GM10847 (cell line): ENCODE data around the gene TMPRSS11F.

Experiments used
- POLR2A ChIP-seq: IDR thresholded peaks from 2 replicates; pipeline ENCODE4 v1.6.1; 2011; ENCODE audit not compliant: insufficient read length; ENCODE audit errors: extremely low read depth

Gene TMPRSS11F

GRCh38 chr4:68109868-68110267 lies 19.8 kb downstream of the TMPRSS11F start:
- no peak for TF ChIP-seq POLR2A

- TF ChIP-seq POLR2A, result no peak
Observed at GRCh38 chr4:68082758-68083157, 46.9 kb downstream of the TMPRSS11F start.

DNA sequence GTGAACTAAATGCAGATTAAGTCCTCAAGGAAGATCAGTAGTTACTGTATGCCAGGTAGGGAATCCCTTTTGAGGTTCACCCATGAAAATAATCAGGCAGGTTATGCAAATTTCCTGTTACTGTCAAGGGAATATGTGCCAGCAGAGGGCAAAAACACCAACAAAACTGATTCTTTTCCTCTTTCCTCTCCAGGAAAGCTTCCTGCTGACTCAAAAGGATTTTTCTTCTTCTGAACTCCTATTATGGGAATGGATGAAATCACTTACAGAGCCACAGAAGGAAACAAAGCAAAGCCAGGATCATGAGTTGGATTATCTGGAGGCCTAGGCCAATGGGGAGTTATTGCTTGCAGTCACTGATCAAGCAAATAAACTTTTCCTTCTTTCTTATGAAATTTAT lies 49.7 kb downstream of the TMPRSS11F start:
- no peak for TF ChIP-seq POLR2A

DNA sequence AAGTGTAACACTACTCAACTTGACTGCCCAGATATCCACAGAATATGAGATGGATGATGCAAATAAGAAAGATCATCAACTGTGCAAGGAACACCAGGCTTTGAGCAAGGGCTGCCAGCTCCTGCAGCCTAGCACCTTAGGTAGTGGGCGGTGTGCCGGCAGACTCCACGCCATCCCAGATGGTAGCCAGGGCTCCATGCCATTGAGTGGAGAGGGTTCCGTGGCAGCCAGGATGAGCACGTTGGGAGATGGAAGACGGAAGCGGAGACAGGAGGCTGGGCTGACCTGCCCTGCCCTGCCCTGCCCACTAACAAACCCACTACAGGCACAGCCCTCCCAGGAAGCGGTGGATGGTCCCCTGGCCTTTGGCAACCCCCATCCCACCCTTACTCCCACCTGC lies 51.9 kb downstream of the TMPRSS11F start:
- no peak for TF ChIP-seq POLR2A

- TF ChIP-seq POLR2A, result no peak
Observed at GRCh38 chr4:68077301-68077700, 52.4 kb downstream of the TMPRSS11F start.

DNA sequence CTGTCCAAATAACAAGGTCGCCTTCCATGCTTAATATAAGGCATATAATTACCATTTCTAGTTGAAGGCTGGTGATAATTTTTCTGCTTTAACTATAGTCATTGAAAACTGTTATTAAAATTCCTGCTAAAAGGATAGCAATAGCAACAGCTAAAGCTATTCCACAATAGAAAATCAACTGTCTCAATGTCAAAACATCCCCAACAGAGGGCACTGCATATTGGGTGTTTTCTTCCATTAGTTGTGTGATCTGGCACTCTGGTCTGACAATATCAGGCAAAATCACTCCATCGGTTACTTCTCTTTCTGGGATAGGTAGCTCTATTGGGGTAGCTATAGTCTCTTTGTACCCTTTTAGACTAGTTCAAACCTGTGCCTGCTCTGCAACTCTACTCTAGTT lies 53.5 kb downstream of the TMPRSS11F start:
- TF ChIP-seq POLR2A, result no peak

GRCh38 chr4:68074397-68074796 lies 55.3 kb downstream of the TMPRSS11F start:
- no peak for TF ChIP-seq POLR2A

GRCh38 chr4:68070302-68070701 lies 59.4 kb downstream of the TMPRSS11F start:
- no peak for TF ChIP-seq POLR2A

DNA sequence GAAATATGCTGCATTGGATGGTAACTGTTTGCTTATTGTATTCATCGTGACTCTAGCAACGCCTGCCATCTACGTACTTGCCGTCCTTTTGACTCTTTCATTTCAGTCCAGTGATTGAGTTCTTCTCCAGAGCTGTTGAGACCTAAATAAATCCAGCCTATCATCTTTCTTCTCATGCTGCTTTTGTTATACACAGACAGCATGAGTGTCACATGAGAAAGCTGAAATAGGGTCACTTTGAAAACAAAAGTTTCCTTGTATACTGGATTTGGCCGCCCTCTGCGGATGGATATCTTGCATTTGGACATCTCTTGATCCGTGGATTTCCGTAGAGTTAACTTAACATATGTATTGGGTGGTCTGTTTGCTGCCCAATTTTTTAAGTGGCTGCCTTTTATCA lies 67.2 kb downstream of the TMPRSS11F start:
- no peak for TF ChIP-seq POLR2A

GRCh38 chr4:68038272-68038671 lies 91.4 kb downstream of the TMPRSS11F start:
- TF ChIP-seq POLR2A, result no peak

- TF ChIP-seq POLR2A, result no peak
Observed at GRCh38 chr4:68021185-68021584, 108.5 kb downstream of the TMPRSS11F start.

DNA sequence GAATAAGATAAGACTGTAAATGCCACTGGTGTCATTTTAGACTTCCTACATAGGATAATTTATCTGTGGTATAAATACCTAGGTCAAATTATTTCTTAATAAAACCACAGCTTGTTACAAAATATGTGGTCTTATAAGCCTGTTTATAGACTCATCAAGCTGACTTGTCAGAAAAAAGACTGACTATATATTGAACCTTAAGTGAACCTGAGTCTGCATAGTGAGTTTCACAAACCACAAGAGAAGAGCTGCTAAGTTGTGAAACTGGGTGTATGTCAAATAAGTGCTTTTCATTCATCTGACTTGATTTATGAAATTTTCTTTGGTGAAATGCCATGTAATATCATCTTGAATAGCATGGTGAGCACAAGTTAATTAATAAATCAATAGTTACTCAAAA lies 118.0 kb downstream of the TMPRSS11F start:
- TF ChIP-seq POLR2A, result no peak
